T-helper 9 cell (primary cell): ENCODE results near the gene IL17C.
A peak's percentile ranks its signal among the peaks of the same experiment; 100 is the strongest.
"Not testable (repeated sequence)": the region's sequence is repeated elsewhere in the genome, so short reads cannot be mapped to it uniquely, and the experiment has no call there.

Source experiments
- DNase-seq: peaks from one replicate; pipeline ENCODE4 v3.0.0-alpha.2; 2020

Gene IL17C

DNA sequence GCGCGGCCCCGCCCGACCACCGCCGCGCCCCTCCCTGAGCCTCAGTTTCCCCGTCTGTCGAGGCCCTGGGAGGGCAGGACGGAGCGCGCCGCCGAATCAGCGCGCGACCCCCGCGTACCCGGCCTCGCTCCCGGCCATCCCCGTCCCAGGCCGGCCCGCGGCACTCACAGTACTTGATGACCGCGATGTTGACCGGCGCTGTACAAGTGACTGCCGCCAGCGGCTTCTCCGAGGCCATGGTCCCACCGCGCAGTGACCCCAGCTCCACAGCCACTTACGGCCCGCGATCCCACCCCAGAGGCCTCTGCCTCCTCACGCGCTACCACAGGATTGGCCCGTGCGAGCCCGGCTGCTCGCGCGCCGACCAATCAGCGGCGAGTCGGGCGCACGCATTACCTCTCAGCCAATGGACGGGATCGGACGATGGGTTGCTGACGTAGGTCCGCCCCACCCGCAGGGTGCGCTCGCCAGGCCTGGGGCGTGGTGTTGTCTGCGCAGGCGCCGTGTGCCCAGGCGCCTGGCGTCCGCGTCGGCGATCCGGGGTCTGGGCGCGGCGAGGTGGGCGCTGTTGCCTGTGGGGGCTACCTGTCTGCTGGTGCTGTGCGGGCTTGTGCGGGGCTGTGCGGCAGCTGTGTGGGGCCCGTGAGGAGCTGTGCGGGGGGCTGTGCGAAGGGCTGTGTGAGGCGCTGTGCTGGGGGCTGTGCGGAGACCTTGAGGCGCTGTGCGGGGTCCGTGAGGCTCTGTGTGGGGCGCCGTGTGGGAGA lies 24.7 kb downstream of the IL17C start, which contains the start of gene MVD:
Gene MVD, minus strand, starts transcription at position 249 of the 764 bp plus-strand sequence. Its CDS starts 11 bp downstream, at position 238.
- peak; percentile 92 for DNase-seq

DNA sequence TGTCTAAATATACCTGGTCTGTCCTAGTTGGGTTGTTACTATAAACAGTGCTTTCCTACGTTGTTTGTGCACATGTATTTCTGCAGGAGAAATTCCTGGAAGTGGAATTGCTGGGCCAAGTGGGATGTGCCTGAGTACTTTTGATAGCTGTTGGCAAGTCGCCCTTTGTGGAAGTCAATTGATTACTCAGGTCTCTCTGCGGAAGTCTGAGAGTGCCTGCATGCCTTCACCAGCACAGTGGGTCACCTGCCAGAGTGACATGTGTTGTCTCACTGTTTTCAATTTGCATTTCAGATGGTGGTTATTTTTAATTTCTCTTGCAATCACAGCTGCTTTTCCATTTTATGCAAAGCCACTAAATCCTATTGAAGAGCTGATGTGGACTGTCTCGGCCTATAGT lies 26.8 kb downstream of the IL17C start:
- no peak for DNase-seq

DNA sequence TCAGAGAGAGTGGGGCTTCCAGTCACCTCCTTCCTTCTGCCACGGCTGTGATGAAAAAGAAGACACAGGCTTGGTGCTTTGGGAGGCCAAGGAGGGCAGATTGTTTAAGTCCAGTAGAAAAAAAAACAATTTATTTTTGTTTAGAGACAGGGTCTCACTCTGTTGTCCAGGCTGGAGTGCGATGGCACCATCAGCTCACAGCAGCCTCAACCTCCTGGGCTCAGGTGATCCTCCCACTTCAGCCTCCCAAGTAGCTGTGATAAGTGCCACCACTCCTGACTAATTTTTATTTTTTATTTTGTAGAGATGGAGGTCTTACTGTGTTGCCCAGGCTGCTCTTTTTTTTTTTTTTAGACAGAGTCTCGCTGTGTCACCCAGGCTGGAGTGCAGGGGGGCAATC lies 27.2 kb downstream of the IL17C start:
- no peak for DNase-seq

DNA sequence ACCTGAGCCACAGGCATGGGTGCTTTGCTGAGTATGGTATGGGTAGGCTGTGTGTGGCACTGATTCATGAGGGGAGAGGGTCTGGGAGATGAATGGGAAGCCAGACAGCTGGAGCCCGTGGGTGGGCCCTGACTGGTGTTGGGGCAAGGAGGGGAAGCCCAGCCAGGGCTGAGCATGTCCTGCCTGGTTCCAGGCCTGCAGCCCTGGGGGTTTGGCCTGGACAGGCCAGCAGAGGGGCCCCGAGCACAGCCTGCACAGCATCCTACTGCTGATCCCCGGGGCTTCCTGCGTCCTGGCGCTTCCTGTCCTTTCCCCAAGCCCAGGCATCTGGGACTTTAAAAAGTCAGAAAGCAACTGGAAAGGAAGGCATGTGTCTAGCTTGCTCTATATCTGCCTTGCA lies 29.1 kb downstream of the IL17C start:
- no peak for DNase-seq

DNA sequence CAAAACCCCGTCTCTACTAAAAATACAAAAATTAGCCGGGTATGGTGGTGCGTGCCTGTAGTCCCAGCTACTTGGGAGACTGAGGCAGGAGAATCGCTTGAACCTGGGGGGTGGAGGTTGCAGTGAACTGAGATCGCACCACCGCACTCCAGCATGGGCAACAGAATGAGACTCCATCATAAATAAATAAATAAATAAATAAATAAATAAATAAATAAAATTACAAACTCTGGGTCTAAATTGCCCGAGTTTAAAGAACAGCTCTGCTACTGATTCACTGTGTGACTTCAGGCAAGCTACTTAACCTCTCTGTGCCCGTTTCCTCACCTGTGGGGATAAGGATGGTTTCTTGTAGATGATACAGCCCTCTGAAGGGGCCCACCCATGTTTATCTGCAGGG lies 31.1 kb downstream of the IL17C start:
- DNase-seq = not testable (repeated sequence)

DNA sequence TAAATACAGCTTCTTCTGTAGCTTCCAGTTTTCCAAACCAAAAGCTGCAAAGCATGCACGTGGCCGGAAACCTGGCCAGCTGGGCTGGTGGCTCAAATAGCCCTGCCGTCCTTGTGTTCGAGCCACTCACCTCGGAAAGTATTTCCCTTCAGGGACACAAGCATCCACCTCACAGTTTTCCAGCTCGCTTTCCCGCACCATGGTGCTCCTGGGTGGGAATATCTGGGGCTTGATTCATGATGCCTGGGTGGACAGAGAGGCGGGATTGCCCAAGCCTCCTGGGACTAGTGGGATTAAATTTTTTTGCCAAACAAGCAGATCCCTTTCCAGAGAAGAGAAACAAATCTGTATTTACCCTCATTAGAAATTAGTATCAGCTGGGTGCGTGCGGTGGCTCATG lies 31.6 kb downstream of the IL17C start:
- DNase-seq = no peak

DNA sequence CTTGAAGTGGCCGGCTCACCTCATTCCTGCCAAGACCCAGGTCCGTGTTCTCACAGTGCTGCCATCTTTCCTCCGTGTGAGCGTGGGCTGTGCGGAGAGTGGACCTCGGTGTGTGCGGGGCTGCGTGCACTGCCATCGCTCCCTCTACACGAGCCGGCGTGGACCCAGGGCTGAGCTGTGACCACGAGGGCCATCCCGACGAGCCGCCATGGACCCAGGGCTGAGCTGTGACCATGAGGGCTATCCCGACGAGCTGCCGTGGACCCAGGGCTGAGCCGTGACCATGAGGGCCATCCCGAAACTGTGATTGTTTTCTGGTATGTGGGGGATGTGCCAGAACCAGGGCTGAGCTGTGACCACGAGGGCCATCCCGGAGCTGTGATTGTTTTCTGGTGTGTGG lies 33.4 kb downstream of the IL17C start:
- no peak for DNase-seq

DNA sequence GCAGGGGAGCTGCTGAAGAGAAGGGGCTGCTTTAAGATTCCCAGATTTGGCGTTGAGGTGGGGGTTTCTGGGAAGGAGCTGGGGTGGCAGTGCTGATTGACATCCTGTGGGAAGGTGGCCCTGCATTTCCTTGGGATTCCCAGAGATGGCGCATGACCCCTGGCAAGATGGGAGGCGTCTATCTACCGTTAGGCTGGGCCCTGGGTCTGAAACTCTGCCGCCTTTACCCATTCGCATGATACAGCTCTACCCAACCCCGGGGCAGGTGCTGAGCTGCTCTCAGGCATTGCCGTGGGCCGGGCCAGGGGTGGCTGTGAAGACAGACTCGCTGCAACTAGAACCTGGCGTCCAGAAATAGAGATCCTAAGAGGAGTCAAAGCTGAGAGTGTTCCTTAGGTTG lies 34.4 kb downstream of the IL17C start:
- DNase-seq = no peak

DNA sequence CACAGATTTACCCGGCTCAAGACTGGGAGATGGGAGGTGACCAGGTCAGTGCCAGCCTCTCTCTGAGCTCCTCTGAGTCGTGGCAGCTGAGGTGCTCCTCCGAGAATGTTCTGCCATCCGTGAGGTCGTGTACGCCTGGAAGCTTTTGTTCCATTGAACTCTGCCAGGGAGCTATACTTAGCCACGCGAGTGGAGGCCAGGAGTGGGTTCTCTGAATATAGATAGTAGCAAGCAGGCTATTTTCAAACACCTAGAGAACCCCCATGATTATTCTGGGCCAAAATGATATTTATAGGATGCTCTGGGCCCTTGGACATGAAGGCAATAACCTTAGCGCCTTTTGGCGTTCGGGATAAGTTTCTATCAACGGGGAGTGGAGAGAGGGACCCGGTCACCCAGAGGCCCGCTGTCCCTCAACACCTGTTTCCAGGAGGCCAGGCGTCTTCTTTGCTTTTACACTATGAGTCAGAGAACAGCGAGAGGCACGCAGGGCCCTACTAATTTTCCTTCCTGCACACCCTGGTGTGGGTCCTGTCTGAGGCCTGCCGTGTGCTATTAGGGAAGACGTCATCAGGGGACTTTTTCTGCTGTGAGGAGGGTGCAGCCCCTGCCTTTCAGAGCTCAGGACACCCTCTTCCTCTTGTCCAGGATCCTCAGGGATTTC lies 35.5 kb downstream of the IL17C start:
- no peak for DNase-seq

DNA sequence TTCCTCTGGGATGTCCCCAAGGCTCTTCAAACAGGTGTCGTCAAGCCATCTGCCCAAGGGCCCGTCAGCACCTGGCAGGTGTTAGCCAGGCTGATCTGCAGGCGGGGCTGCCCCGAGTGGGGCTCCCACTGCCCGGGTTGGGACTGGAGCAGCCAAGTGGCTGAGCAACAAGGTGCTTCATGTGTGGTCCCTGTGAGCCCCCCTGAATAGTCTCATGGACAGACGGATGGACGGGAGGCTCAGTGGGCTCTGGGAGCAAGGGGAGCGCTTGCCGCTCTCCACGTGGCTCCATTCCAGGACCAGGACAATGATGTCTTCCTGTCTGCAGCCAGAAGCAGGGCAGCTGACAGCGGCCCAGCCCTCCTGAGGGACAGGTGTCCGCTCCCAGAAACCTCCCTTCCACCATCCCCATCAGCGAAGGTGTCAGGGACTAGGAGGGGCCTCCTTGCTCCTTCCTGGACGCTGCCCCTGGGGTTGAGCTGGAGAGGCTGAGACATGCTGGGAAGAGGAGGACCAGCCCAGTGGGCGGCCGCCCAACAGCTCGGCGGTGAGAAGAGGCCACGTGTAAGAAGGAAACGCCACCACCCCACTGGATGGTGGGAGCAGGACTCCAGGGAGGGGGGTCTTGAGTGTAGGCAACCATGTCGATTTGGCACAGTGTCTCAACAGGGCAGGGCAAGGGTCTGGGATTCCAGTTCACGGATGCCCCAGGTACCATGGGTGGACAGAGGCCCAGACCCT lies 38.3 kb downstream of the IL17C start:
- DNase-seq = no peak

DNA sequence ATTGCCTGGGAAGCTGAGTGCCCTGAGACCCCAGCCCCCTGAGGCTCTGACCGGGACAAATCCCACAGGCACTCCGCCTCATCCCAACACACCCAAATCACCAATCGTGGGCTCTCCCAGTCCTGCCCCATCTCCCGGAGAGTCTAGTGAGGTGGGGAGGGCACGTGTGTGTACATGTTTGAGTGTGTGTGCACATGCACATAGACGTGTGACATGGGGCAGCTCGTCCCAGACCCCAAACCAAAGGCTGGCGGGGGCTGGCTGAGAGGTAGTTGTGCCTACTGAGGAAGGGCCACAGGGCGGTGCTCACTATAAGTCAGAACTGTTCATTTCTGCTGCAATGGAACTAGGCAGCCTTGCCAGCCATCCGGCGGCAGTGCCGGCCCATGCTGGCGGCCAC lies 39.3 kb downstream of the IL17C start:
- DNase-seq = no peak

DNA sequence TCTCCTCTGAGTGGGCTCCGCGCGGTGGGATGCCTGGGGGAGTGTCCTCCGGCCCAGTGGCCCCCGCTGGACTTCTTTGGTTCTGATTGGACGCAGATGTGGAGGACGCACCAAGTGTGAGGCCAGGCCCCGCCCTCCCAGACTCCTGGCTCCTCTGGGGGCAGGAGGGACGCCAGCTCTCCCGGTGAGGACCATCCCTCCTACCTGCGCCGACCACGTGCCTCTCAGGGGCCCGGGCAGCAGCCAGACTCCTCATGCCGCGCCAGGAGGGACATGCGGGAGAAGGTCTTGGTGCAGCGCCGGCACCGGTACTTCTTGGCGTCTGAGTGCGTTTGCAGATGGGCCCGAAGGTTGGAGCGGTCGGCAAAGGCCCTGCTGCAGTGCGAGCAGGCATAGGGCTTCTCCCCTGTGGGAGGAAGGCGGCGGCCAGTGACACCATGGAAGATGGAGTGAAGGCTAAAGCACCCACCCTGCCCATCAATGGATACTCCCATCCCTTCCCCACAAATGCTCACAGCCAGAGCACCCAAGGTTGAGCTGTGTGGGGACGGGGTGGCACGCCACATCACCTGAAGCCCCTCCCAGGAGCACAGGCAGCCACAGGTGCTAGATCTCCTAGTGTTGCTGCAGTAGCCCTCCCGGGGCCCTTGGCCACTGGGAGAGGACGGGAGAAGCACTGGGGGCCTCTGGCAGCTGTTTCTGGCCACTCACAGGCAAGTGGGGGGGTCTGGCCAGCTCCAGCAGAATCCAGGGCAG lies 40.0 kb downstream of the IL17C start:
- DNase-seq = no peak

DNA sequence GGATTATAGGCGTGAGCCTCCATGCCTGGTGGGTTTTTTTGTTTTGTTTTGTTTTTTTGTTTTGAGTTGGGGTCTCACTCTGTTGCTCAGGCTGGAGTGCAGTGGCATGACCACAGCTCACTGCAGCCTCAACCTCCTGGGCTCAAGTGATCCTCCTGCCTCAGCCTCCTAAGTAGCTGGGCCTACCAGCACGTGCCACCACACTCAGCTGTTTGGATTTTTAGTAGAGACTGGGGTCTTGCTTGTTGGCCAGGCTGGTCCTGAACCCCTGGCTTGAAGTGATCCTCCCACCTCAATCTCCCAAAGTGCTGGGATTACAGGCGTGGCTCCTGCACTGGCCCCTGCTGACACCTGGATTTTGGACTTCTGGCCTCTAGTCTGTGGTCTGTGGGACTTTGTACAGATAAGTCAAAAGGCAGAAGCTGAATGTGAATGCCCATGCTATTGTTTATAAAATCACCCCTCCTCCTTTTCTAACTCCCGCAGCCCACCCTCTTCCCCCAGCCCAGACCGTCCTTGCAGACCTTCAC lies 42.2 kb downstream of the IL17C start:
- DNase-seq = no peak

DNA sequence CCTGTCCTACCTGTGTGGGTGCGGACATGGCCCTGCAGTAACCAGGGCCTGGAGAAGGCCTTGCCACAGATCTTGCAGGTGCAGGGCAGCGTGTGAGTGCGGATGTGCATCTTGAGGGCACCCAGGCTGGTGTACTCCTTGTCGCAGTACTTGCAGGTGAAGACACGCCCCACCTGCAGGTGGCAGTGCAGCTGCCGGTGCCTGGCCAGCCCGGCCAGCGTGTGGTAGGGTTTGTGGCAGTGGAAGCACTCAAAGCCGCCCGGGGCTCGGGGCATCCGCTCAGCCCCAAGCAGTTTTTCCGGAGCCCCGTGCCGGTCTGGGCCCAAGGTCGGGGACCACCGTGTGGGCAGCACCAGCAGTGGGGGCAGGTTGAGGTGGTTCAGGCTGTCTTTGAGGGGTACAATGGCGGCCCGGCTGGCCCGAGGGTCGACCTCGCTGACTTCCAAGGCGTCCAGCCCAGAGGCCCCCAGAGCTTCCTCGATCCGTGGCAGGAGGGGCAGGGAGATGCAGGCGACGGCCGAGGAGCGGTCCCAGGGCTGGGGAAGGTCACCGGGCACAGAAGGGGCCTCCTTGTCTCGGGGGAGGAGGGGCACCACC lies 42.8 kb downstream of the IL17C start:
- DNase-seq = no peak

DNA sequence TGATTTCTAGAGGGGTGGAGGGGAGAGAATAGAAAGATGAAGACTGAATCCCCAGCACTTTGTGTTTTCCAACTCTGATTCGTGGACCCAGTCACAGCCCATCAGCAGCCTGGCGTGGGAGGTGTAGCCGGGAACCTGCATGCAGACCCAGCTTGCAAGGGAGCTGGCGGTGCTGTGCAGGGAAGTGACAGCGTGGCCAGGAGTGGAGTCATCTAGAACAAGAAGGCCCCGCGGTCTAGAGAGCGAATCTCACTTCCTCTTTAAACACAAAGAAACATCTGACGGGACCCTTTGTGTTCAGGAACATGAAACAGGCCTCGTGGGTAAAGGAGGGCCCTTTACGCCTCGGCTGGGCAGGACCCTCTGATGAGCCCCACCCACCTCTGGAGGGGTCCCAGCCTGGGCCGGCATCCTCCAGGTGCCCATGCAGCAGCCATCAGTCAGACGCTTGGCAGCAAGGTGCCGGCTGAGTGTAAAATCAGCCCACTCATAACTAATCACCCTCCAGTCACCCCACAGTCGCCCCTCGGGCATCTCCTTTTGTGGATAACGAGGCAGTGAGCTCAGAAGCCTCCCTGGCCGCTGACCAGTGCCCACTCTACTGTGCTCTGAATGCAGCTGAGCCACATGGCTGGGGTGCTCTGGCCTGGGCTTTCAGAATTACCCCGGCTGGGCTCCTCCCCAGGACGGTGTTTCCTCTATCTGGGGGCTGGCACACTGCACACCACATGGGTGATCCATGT lies 43.5 kb downstream of the IL17C start:
- no peak for DNase-seq

DNA sequence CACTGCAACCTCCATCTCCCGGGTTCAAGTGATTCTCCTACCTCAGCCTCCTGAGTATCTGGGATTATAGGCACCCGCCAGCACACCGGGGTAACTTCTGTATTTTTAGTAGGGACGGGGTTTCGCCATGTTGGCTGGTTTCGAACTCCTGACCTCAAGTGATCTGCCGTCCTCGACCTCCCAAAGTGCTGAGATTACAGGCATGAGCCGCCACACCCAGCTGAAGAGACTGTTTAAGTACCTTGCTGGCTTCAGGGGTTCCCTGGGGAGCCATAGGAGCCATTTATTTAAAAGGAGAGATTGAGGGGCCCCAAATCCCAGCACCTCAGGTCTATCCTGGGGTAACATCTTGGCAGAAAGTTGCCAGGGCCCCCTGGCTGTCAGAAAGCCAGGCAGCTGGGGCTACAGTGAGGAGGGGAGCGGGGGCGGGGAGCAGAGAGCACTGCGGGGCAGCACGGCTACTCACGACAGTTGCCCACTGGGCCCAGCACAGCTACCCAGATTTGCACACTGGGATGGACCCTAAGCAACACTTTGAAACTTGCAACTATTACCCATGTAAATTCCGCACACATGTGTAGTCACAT lies 46.3 kb downstream of the IL17C start:
- DNase-seq = no peak

DNA sequence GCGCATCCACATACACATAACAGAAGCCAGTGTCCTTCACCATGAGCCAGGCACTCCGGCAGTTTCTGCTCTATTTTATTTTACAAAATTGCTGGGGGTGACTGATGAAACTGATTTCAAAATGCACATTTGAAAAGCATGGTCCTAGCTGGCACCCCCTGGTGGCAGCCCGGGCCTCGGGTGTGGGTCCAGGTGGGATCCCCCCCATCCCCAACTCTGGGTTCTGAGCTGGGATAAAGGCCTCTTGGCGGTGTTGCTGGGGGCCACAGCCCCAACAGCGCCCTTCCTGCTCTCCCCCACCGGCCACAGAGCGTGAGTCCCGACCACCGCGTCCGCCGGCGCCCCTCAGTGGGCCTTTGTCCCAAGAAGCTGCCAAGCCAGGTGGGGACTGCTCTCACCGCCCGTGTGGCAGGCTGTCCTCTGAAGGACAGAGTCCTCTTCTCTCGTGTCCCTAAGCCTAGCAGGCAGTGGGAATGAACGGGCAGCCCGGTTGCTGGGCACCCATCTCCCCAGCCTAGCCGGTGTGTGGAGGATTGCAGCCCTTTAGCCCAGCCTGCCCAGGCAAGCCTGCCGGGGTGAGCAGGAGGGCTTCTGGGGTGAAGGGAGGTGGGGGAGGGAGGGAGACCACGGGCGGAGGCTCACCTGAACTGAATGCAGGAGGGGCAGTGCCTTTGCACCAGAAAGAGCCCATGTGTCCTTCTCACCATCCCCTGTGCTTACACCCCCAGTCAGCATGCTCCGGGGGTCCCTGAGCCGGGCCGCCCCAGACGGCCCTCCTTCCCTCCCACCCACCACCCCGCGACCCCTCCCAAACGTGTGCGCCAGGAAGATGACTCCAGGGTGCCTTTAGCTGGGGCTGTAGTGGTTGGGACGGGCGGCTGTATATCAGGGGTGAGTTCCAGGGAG lies 47.0 kb downstream of the IL17C start:
- peak; percentile 53 for DNase-seq

DNA sequence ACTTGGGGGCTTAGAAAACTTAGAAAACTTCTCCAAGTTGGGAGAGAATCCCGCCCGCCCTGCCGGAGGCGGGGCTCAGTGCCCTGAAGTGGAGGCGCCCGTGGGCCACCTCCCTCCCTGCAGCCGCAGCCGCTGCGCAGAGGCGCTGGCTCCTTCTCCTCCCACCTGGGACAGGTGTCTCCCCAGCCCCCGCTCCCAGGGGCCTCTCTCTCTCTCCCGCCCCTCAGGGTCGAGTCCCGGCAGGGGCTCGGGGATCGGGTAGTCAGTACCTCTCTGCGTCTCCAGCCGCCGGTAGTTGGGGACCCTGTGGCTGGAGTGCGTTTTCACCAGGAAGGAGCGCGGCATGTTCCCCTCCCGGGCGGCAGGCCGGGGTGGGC lies 47.7 kb downstream of the IL17C start:
- peak; percentile 44 for DNase-seq

DNA sequence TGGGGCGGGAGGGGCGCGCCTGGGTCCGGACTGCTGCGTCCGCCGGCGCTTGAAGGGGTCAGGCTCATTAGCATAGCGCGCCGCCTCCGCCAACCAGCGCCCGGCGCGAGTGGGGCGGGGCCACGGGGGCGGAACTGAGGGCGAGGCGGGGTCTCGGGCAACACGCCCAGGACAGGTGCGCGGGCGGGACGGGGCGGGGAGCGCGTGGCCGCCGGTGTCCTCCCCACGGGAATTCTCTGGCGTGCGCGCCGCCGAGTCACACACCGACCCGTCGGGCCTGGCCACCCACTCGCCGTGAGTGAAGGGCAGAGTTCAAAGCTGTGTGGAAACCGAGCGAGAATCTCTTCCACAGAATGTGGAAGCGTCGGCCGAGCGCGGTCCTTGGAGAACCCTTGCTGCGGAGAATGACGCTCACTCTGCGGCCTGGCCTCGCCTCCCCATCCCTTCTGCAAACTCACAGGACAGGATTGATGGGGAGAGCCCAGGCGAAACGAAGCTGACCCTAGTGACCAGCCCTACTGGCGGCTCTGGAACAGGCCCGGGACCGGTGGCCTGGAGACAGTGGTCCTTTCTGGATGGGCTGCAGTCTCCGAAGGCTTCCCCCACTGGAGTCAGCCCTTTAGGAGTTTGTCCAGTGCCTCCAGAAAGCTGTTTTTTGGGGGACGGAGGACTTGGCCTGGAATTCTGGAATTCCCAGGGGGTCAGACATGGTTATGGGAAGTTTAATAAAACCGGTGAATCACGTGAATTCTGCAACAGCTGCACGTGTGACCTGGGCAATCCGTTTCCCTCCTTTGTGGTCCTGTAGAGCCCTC lies 48.3 kb downstream of the IL17C start, which contains the start of gene SNAI3:
Gene SNAI3, minus strand, starts transcription at position 69 of the 815 bp plus-strand sequence. CDS start 101 bp downstream, outside the sequence.
- DNase-seq = peak; percentile 84
